Spleen (tissue), 11 donors: ENCODE measurements around the gene RASSF5. TPM values are rescaled to one million over a fixed set of nuclear protein-coding genes. Genes with fewer than 3 reads are reported as not detected.

Experiments
- DNase-seq: peaks from one replicate; pipeline ENCODE4 v3.0.0-alpha.2; 2020
- H3K27ac ChIP-seq, 8 donors: fragments of 200-600 bp; sonication (generic) in 7 of 8; 1 replicate in 4 of 8; 2 replicates in 4 of 8; pipeline versions ENCODE4 v1.5.0 to v1.8.0; 2016 to 2021; ENCODE audit warnings: inconsistent platforms in 4 of 8, mild to moderate bottlenecking in 4 of 8, moderate library complexity in 1 of 8
- H3K27me3 ChIP-seq, 7 donors: fragments of 200-600 bp; sonication (generic) in 6 of 7; replicated peaks in 1 of 7; 1 replicate in 4 of 7; 2 replicates in 3 of 7; pipeline versions ENCODE4 v1.5.0 to v1.8.0; 2016 to 2021; ENCODE audit warnings: inconsistent platforms in 3 of 7, mild to moderate bottlenecking in 1 of 7
- H3K36me3 ChIP-seq, 6 donors: fragments of 200-600 bp; sonication (generic) in 5 of 6; 1 replicate in 4 of 6; 2 replicates in 2 of 6; pipeline versions ENCODE4 v1.5.0 to v1.8.0; 2016 to 2021; ENCODE audit warnings: inconsistent platforms in 2 of 6
- H3K4me1 ChIP-seq, 6 donors: fragments of 200-600 bp; sonication (generic) in 5 of 6; 1 replicate in 3 of 6; 2 replicates in 3 of 6; pipeline versions ENCODE4 v1.5.0 to v1.8.0; 2016 to 2021; ENCODE audit warnings: inconsistent platforms in 3 of 6
- H3K4me3 ChIP-seq, 8 donors: fragments of 200-600 bp; sonication (generic) in 7 of 8; 1 replicate in 4 of 8; 2 replicates in 4 of 8; pipeline versions ENCODE4 v1.5.0 to v1.8.0; 2016 to 2021; ENCODE audit warnings: inconsistent platforms in 4 of 8, mild to moderate bottlenecking in 4 of 8, moderate library complexity in 2 of 8
- H3K9me3 ChIP-seq, 8 donors: fragments of 200-600 bp; sonication (generic) in 7 of 8; 1 replicate in 4 of 8; 2 replicates in 4 of 8; pipeline versions ENCODE4 v1.5.0 to v1.8.0; 2016 to 2021; ENCODE audit warnings: inconsistent platforms in 4 of 8
- POLR2A ChIP-seq, 3 donors: fragments of 450-650 bp; IDR thresholded peaks; one replicate each; pipeline ENCODE4 v1.5.1; 2017; ENCODE audit warnings: antibody characterized with exemption in 3 of 3, mild to moderate bottlenecking in 1 of 3
- POLR2AphosphoS5 ChIP-seq, 3 donors: sonication (generic); formaldehyde crosslinking; IDR thresholded peaks; one replicate each; pipeline ENCODE4 v1.5.1; 2017; ENCODE audit warnings: antibody characterized with exemption in 3 of 3
- WGBS, 5 donors: extraction: QIAGEN DNeasy Blood & Tissue Kit in 3 of 5; methylation state at CpG; one replicate each; pipeline versions ENCODE4 v1.1.5 to v1.1.7; 2013 to 2018; 5-methylcytosine and 5-hydroxymethylcytosine counted together
- intact Hi-C: fragments of 100-400 bp; cut with DNase I; formaldehyde crosslinking; loops from one replicate; pipeline ENCODE4 v1.15.0; 2023; ENCODE audit warnings: low total_unique reads
- polyA plus RNA-seq, 3 donors: library from polyadenylated mRNA; stranded (reverse); fragments of 200-250 nt; gene quantifications; one replicate each; pipeline ENCODE4 v1.2.1, GENCODE V29; 2013
- total RNA-seq, 7 donors: library from RNA; depleted of rRNA in 3 of 7; stranded (reverse); fragments of >200 nt in 3 of 7; fragmentation: NEBNext Ultra II Directional in 4 of 7; extraction: Animal tissue kit (Norgen Biotek cat#: 25700) in 4 of 7; gene quantifications; one replicate each; pipeline versions ENCODE4 v1.1.0 to v1.2.1, GENCODE V29; 2016 to 2021
- TF ChIP-seq, protein P1 (sequence below), 11 experiments: fragments of 200-600 bp in 7 of 11; fragments of 450-650 bp in 4 of 11; sonication (generic) in 4 of 11; IDR thresholded peaks in 8 of 11; conservative IDR thresholded peaks in 3 of 11; 1 replicate in 7 of 11; 2 replicates in 4 of 11; pipeline versions ENCODE4 v1.4.0 to v1.8.0; 2016 to 2021; ENCODE audit warnings: antibody characterized with exemption in 11 of 11, inconsistent platforms in 4 of 11, mild to moderate bottlenecking in 1 of 11
- donor health status: healthy with polysubstance abuse.
- donor health status: DM: no; HTN: no; CAD: no; lungs with moderate emphysema.
- donor health status: DM: no; HTN: no; CAD: no.
- donor health status: Bipolar disorder and iron deficiency.
- donor health status: healthy.
- donor health status: DM: no; HTN: no; CAD: no.
- donor health status: DM: yes; HTN: yes; CAD: no.

Gene RASSF5
- total and polyA plus RNA-seq, 10 donors, result 32.2 to 168 (median 127) TPM

DNA sequence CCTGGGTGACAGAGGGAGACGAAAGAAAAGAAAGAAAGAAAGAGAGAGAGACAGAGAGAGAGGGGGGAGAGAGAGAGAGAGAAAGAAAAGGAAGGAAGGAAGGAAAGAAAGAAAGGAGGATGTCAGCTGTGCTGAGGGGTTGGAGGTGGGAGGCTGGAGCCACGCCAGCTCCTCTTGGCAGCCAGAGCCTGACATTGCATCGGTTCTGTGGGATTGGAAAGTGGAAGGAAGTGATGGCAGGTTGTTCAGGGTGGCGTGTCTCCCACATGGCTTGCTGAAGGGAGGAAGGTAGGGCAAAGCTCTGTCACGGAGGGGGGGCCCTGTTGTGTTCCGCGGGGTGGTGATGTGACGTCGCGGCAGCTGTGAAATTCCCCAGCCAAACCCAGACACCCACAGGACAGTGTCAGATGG lies 74.2 kb downstream of the RASSF5 start:
- peaks cover 7 to 58% (median 37%) of the 10 kb centered on the region in 6 donors for H3K36me3 ChIP-seq

DNA sequence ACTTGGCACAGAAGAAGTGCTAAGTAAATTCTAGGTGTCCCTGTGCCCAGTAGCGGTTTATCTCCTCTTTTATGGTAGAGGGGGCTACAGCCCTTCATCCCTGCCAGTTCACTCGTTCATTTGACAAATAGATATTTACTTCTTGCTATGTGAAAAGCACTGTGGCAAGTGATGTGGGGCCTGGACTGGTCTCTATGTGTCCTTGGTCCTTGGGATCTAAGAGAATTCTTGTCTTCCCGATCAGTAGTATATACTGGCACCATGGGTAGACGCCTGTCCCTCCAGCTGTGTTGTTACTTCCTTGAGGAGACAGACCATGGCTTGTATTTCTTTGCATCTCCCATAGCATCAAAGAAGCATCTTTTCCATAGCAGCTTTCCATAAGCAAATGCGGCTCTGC lies 75.2 kb downstream of the RASSF5 start:
- DNase-seq, result no peak
- no peaks in the 10 kb centered on the region for H3K9me3 ChIP-seq
- intact Hi-C loops, result loop anchor here (5.0 kb wide), 1 partner anchor 100 kb away; no protein-coding TSS in a partner anchor
- peaks cover 7 to 68% (median 47%) of the 10 kb centered on the region in 6 donors for H3K36me3 ChIP-seq
- peak overlapping the region; percentile 42 to 98 (median 95) for H3K27ac ChIP-seq
- H3K4me3 ChIP-seq, result peak overlapping the region in 1 of 8 donors; percentile 59
- 79 to 93% (median 86%) methylated on average over 5 of the region's 5 CpGs for WGBS, 5 donors
- H3K27me3 ChIP-seq, result no peaks in the 10 kb centered on the region
- H3K4me1 ChIP-seq, result peaks cover 61 to 100% (median 87%) of the 10 kb centered on the region in 6 donors
- TF ChIP-seq, protein P1, sequence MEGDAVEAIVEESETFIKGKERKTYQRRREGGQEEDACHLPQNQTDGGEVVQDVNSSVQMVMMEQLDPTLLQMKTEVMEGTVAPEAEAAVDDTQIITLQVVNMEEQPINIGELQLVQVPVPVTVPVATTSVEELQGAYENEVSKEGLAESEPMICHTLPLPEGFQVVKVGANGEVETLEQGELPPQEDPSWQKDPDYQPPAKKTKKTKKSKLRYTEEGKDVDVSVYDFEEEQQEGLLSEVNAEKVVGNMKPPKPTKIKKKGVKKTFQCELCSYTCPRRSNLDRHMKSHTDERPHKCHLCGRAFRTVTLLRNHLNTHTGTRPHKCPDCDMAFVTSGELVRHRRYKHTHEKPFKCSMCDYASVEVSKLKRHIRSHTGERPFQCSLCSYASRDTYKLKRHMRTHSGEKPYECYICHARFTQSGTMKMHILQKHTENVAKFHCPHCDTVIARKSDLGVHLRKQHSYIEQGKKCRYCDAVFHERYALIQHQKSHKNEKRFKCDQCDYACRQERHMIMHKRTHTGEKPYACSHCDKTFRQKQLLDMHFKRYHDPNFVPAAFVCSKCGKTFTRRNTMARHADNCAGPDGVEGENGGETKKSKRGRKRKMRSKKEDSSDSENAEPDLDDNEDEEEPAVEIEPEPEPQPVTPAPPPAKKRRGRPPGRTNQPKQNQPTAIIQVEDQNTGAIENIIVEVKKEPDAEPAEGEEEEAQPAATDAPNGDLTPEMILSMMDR (IDR thresholded peaks at IDR 0.05 in 8 of 11, conservative IDR thresholded peaks at IDR 0.05 in 3 of 11), result no peak
- TF ChIP-seq POLR2AphosphoS5 (IDR thresholded peaks at IDR 0.05) (no peak), POLR2A (IDR thresholded peaks at IDR 0.05) (no peak)

More for the DNA sequence above, 74.2 kb downstream of the RASSF5 start:
- Histone ChIP-seq H3K9me3 (no peaks in the 10 kb centered on the region), H3K4me3 (peak overlapping the region in 1 of 8 donors; percentile 59), H3K27me3 (no peaks in the 10 kb centered on the region), H3K27ac (peak overlapping the region in 7 of 8 donors; percentile 85 to 98 (median 95)), H3K4me1 (peaks cover 71 to 100% (median 93%) of the 10 kb centered on the region in 6 donors)
- intact Hi-C loops, result loop anchor here (2.0 to 5.0 kb wide), 2 partner anchors 35 to 99 kb away; no protein-coding TSS in a partner anchor
- WGBS, 5 donors, result 14 to 27% (median 14%) methylated on average over 10 of the region's 10 CpGs
- peak; percentile 86 for DNase-seq
- TF ChIP-seq, protein P1 (IDR thresholded peaks at IDR 0.05 in 8 of 11, conservative IDR thresholded peaks at IDR 0.05 in 3 of 11), result no peak
- peak; percentile 46 to 68 (median 64) for TF ChIP-seq POLR2AphosphoS5 (IDR thresholded peaks at IDR 0.05)

DNA sequence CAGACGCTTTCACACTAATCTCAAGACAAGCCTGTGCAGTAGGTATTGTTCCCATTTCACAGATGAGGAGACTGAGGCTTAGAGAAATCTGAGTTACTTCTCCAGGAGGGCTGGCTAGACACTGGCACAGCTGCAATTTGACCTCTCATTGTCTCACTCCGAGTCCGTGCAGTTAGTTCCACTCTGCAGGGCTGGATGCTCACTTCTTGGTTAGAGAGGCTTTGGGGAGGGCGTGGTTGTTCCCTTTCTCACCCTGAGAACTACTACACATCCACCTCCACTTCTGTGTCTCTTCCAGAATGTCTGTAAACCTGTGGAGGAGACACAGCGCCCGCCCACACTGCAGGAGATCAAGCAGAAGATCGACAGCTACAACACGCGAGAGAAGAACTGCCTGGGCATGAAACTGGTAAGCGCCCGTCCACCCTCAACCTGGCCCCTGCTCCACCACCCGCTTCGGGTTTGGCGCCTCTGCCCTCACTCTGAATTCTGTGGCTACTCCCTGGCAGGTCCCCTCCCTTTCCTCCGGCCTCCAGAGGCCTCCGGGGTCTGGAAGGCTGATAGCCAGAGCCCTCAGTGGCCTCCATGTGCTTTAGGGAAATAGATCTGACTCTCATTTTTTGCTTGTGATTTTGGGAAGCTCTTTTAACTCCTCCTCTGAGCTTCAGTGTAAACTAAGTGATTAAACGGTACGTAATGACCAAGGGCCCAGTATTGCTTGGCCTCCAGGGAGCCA lies 75.8 kb downstream of the RASSF5 start:
- peak overlapping the region; percentile 42 to 98 (median 95) for H3K27ac ChIP-seq
- TF ChIP-seq, protein P1 (IDR thresholded peaks at IDR 0.05 in 8 of 11, conservative IDR thresholded peaks at IDR 0.05 in 3 of 11), result no peak
- TF ChIP-seq POLR2AphosphoS5 (IDR thresholded peaks at IDR 0.05), result peak; percentile 11 to 44 (median 34)
- peaks cover 7 to 74% (median 53%) of the 10 kb centered on the region in 6 donors for H3K36me3 ChIP-seq
- no peak for DNase-seq
- 68 to 76% (median 73%) methylated on average over 18 of the region's 18 CpGs for WGBS, 5 donors
- H3K4me3 ChIP-seq, result peak overlapping the region in 1 of 8 donors; percentile 20
- H3K27me3 ChIP-seq, result no peaks in the 10 kb centered on the region
- intact Hi-C loops, result loop anchor here (5.0 kb wide), 1 partner anchor 101 kb away; no protein-coding TSS in a partner anchor
- no peaks in the 10 kb centered on the region for H3K9me3 ChIP-seq
- H3K4me1 ChIP-seq, result peaks cover 57 to 100% (median 83%) of the 10 kb centered on the region in 6 donors
